Hematopoietic multipotent progenitor cell (in vitro differentiated cells): ENCODE measurements around the gene ZNF701. TPM values are rescaled to one million over a fixed set of nuclear protein-coding genes. Genes with fewer than 3 reads are reported as not detected.
"Not testable (repeated sequence)": the region's sequence is repeated elsewhere in the genome, so short reads cannot be mapped to it uniquely, and the experiment has no call there.

Experiments used
- DNase-seq, 3 donors: peaks; one replicate each; pipeline ENCODE4 v3.0.0-alpha.2; 2011 to 2015; ENCODE audit warnings: low read depth in 2 of 3, low spot score in 2 of 3
- total RNA-seq: library from RNA; depleted of rRNA; stranded (reverse); fragments of >200 nt; gene quantifications from one replicate; pipeline ENCODE4 v1.2.3, GENCODE V29; 2012

Gene ZNF701
- total RNA-seq, result 13.2 TPM

DNA sequence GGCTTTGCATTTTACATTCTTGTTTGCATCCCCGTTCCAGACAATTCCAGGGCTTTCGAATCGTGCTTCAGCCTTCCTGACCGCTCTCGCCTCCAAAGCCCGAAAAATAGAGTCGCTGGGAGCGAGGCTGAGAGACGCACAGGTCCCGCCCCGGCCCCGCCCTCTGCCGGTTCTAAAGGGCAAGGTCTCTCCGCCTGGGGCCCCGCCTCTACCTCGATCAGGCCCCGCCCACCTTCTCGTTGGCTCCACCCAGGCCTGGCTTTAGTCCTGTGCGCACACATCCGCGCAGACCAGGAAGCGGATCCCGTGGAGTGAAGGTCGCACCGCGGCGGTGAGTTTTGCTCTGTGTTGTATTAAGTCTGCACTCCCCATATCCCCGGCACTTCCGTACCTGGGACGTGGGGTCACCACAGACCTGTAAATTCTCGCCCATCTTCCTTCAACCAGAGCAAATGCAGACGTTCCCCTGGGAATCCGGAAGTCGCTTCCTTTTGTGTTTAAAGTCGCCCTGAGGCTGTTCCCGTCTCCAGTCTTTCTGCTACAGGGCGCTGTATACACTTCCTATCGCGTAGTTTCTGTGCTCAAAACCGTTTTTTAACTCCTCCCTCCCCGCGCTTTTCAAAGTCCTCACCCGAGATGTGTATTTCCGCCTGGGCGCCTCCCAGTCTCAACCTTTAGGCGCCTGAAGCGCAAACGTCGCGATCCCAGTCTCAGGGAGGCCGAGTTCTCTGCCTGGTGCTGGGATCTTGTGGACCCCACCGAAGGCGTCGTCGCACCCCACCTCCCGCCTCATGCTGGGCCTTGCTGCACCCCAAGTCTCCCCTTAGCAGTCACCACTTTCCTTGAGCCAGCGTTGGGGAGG lies at the start of gene ZNF701:
Gene ZNF701 (plus strand): TSS at position 288 of the 862 bp plus-strand sequence. CDS start 3,861 bp downstream, outside the sequence.
- peak; percentile 87 to 97 (median 91) for DNase-seq

- no peak for DNase-seq
Observed at GRCh38 chr19:52522551-52522950, 47.5 kb upstream of the ZNF701 start.

DNA sequence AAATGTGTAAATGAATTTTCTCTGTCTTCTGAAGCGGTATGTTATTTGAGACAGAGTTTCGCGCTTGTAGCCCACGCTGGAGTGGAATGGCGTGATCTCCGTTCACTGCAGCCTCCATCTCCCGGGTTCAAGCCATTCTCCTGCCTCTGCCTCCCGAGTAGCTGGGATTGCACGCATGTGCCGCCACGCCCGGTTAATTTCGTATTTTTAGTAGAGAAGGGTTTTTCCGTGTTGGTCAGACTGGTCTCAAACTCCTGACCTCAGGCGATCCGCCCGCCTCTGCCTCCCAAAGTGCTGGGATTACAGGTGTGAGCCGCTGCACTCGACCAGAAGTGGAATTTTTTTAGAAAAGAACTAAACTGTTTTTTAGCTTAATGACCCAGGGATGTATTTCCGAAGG lies 46.0 kb upstream of the ZNF701 start:
- no peak for DNase-seq

- peak; percentile 76 to 98 (median 95) for DNase-seq
Observed at GRCh38 chr19:52527134-52527955, 42.7 kb upstream of the ZNF701 start, which contains the start of gene ZNF808. Gene ZNF808 (plus strand): TSS chr19:52527668. CDS start chr19:52543285, 15,617 bp downstream.

GRCh38 chr19:52527956-52528351 lies 42.1 kb upstream of the ZNF701 start:
- peak in 1 of 3 donors; percentile 1 for DNase-seq

DNA sequence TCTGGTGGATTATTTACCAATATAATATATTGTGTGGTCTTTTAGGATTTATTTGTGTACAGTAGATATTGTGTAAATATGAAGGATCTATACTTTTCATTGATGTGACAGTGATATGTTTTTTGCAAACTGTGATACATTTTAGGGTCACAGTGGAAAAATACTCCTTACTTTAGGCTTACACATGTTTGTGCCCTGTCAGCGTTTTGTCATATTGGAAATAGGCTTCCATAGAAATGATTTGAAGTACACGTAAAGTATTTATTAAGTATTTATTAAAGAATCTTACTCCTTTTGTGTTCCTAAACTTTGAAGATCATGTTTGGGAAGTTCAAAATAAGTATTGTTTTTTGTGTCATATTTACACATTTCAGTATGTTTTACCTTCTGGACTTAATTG lies 37.6 kb upstream of the ZNF701 start:
- DNase-seq, result no peak

- DNase-seq, result no peak
Observed at GRCh38 chr19:52533901-52534300, 36.2 kb upstream of the ZNF701 start.

- peak in 2 of 3 donors; percentile 26 to 27 for DNase-seq
Observed at GRCh38 chr19:52535385-52535770, 34.7 kb upstream of the ZNF701 start.

DNA sequence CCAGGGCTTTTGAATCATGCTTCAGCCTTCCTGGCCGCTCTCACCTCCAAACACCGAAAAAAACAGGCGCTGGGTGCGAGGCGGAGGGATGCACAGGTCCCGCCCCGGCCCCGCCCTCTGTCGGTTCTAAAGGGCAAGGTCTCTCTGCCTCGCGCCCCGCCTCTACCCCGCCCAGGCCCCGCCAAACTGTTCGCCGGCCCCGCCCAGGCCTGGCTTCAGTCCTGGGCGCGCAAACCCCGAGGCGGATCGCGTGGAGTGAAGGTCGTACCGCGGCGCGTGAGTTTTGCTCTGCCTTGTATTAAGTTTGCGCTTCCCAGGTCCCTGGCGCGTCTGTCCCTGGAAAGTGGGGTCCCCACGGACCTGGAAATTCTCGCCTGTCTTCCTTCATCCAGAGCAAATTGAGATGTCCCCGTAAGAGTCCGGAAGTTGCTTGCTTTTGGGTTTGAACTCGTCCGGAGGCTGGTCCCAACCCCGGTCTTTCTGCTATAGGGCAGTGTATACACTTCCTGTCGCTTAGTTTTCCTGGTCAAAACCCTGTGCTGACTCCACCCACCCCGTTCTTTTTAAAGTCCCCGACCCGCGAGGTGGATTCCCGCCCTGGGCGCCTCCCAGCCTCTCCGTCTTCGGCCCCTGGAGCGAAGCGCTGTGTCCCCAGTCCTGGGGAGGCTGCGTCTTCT lies 34.2 kb upstream of the ZNF701 start:
- DNase-seq, result peak; percentile 65 to 90 (median 89)

DNA sequence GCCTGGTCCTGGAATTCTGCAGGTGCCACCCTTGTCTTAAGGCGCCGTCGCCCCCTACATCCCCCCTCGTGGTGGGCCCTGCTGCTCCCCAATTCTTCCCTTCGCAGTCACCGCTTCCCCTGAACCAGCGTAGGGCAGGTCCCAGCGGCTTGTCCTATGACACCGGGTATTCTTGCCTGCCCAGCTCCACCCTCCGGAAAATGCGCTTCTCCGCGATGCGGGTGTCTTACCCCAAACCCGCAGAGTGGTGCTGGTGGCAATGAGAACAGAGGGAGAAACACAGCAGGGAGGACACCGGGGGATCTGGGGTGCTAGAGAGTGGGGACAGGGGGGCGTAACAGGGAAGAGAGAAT lies 33.7 kb upstream of the ZNF701 start:
- DNase-seq, result peak in 2 of 3 donors; percentile 38 to 61

DNA sequence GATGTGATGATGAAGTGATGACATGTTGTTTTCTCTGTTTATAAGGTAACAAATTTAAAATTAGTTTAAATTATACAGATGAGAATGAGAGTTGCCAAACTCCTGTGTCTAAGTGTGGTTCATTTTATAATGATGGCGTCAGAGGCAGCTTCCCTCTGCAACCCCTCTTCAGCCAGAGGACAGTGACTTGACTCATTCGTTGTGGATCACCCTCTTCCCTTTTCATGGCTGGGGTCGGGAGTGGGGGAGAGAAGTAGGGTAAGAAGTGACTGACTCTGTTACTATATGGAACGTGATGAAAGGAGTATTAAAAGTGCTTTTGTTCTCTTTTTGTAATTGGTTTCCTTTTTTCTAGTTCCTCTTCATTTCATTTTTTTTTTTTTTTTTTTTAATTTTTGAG lies 31.3 kb upstream of the ZNF701 start:
- not testable (repeated sequence) for DNase-seq

GRCh38 chr19:52541176-52541575 lies 28.9 kb upstream of the ZNF701 start:
- DNase-seq, result not testable (repeated sequence)

DNA sequence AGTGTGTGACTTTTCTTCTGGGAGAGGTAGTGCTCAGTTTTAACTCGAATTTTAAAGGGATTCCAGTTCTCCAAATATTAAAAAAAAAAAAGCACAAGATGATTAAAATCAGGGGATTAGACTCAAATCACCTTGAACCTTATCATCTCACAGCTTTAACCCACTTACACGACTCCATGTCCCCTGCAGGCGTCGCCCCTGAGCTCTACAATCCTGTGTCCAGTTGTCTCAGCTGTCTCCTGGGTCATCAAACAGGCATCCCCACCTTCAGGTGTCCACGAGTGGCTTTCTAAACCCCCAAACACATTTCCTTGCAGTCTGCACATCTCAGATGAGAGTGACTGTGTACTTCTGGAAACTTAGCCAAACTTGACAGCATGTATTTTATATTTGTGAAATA lies 28.5 kb upstream of the ZNF701 start:
- no peak for DNase-seq

- DNase-seq, result not testable (repeated sequence)
Observed at GRCh38 chr19:52542541-52542940, 27.5 kb upstream of the ZNF701 start.

DNA sequence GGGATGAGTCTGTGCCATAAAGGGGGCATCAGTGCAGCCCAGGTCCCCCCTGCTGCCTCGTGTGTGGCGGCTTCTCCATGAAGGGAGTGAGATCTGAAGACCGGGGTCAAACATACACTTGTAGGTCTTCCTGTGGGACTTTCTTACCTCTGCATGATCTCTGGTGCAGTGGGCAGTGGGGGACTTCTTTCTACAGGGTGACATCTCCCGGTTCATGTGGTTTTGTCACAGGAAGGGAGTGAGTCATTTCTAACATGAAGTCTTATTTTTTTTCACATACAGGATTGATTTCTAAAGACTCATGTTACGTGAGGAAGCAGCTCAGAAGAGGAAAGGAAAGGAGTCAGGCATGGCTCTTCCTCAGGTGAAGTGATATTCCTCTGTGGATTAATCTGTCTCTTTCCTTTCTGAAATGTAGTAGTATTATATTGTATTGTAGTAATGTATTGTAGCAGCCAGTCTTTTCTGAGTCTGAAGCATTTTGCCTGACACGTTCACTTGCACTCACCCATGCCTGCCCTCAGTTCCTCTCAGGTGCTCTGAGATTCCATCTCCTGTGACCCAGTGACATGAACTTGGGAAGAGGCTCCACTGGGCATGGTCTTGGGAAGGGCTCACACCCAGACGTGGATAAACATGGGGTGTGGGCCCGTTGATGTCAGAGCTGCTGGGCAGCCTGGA lies 27.0 kb upstream of the ZNF701 start:
- DNase-seq, result peak in 2 of 3 donors; percentile 3 to 8

DNA sequence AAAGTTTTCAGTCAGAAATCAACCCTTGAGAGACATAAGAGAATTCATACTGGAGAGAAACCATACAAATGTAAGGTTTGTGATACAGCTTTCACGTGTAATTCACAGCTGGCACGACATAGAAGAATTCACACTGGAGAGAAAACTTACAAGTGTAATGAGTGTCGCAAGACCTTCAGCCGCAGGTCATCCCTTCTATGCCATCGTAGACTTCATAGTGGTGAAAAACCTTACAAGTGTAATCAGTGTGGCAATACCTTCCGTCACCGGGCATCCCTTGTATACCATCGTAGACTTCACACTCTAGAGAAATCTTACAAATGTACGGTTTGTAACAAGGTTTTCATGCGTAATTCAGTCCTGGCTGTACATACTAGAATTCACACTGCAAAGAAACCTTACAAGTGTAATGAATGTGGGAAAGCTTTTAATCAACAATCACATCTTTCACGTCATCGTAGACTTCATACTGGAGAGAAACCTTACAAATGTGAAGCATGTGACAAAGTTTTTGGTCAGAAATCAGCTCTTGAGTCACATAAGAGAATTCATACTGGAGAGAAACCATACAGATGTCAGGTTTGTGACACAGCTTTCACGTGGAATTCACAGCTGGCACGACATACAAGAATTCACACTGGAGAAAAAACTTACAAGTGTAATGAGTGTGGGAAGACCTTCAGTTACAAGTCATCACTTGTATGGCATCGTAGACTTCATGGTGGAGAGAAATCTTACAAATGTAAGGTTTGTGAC lies 15.7 kb upstream of the ZNF701 start:
- no peak for DNase-seq

DNA sequence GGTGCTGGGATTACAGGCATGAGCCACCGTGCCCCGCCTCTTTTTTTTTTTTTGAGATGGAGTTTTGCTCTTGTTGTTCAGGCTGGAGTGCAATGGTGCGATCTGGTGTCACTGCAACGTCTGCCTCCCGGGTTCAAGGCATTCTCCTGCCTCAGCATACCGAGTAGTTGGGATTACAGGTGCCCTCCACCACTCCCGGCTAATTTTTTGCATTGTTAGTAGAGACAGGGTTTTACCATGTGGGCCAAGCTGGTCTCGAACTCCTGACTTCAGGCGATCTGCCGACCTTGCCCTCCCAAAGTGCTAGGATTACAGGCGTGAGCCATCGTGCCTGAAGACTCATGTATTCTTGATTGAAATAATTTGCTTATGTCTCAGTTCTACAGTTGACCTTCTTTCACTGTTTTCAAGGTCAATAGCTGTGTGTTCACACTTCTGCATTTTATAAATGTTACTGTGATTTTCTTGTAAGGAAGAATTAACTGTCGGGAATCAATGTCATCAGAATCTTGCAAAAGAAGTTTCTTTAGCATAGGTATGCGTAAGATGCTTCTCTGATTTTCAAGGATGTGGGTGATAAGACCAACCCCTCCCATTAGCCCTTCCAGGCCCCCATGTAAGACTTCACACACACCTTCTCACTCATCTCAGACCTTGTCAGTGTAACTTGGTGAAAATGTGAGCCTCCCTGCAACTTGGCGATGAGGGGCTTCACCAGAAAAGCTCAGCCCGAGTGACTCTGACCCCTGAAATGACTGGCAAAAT lies 12.7 kb upstream of the ZNF701 start:
- no peak for DNase-seq

DNA sequence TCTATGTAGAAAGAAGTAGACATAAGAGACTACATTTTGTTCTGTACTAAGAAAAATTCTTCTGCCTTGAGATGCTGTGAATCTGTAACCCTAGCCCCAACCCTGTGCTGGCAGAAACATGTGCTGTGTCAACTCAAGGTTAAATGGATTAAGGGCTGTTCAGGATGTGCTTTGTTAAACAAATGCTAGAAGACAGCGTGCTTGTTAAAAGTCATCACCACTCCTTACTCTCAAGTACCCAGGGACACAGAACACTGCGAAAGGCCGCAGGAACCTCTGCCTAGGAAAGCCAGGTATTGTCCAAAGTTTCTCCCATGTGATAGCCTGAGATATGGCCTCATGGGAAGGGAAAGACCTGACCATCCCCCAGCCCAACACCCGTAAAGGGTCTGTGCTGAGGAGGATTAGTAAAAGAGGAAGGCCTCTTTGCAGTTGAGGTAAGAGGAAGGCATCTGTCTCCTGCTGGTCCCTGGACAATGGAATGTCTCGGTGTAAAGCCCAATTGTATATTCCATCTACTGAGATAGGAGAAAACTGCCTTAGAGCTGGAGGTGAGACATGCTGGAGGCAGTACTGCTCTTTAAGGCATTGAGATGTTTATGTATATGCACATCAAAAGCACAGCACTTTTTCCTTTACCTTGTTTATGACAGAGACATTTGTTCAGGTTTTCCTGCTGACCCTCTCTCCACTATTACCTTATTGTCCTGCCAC lies 11.2 kb upstream of the ZNF701 start:
- DNase-seq, result not testable (repeated sequence)
